ENCODE results near the gene PRC1.
"Not testable (repeated sequence)": the region's sequence is repeated elsewhere in the genome, so short reads cannot be mapped to it uniquely, and the experiment has no call there.

Gene PRC1

GRCh38 chr15:90931828-90932659 lies 62.3 kb downstream of the PRC1 start, which contains the start of gene HDDC3:
Gene HDDC3, minus strand, starts transcription at chr15:90932549. Its CDS starts 9 bp downstream, at chr15:90932540.
- peak; percentile 46 for DNase-seq (ENCODE audit: low read depth)
- peak within 1 kb of the TSS; percentile 75 for H3K4me3 ChIP-seq (ENCODE audit: low read depth, low read length)
- in situ Hi-C loops (cut with HindIII; ENCODE audit: low sequenced_read_pairs) = no loop called here
- TF ChIP-seq, protein P1, sequence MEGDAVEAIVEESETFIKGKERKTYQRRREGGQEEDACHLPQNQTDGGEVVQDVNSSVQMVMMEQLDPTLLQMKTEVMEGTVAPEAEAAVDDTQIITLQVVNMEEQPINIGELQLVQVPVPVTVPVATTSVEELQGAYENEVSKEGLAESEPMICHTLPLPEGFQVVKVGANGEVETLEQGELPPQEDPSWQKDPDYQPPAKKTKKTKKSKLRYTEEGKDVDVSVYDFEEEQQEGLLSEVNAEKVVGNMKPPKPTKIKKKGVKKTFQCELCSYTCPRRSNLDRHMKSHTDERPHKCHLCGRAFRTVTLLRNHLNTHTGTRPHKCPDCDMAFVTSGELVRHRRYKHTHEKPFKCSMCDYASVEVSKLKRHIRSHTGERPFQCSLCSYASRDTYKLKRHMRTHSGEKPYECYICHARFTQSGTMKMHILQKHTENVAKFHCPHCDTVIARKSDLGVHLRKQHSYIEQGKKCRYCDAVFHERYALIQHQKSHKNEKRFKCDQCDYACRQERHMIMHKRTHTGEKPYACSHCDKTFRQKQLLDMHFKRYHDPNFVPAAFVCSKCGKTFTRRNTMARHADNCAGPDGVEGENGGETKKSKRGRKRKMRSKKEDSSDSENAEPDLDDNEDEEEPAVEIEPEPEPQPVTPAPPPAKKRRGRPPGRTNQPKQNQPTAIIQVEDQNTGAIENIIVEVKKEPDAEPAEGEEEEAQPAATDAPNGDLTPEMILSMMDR (IDR thresholded peaks at IDR 0.05; ENCODE audit: low read depth, low read length, missing control alignments) = peak; percentile 91

DNA sequence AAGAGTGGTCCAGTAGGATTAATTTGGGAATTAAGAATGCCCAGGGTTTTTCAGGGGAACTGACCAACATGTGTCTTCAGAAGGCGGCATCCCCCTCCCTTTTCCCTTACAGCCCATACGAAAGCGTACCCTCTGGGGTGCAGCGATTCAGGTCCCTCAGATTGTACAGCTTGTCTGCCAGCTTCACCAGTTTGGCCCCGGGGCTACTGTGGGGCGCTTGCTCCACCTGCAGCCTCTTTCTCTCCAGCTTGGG lies 62.8 kb downstream of the PRC1 start:
- TF ChIP-seq, protein P1 (IDR thresholded peaks at IDR 0.05; ENCODE audit: low read depth, low read length, missing control alignments) = no peak
- in situ Hi-C loops (cut with HindIII; ENCODE audit: low sequenced_read_pairs) = no loop called here
- H3K4me3 ChIP-seq (ENCODE audit: low read depth, low read length) = peak overlapping the region; percentile 75
- DNase-seq (ENCODE audit: low read depth) = no peak

DNA sequence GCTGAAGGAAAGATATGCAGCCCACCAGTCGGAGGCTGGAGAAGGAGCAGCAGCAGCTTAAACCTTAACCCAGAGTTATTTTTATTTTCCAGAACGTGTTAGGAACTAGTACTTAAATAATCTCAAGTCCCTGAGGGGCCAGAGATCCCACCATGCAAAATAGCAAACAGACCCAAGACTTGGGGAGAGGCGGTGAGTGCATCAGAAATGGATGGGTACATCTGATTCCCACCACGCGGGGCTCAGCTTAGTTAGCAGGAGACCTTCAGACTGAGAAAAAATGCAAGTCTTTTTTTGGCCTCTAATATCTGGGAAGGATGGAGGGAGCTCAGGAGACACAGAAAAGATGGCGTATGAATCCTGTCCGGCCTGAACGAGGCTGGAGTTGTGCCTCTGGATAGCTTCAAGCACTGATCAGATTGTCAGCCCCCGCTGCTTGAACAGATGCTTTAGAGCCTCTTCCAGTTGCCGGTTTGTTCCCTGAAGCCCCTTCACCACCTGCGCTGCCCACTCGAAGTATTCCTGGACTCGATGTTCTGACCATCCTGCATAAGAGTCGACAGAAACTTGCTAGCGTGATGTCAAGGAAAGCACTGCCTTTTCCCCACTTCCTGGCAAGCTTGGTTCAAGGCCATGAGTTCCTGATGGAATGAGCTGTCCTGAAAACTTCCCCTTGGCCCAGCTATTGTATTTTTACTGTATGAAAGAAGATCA lies 63.3 kb downstream of the PRC1 start:
- TF ChIP-seq, protein P1 (IDR thresholded peaks at IDR 0.05; ENCODE audit: low read depth, low read length, missing control alignments) = no peak
- no peak for DNase-seq (ENCODE audit: low read depth)
- in situ Hi-C loops (cut with HindIII; ENCODE audit: low sequenced_read_pairs) = no loop called here
- no peak overlapping the region for H3K4me3 ChIP-seq (ENCODE audit: low read depth, low read length)

GRCh38 chr15:90929246-90930019 lies 64.9 kb downstream of the PRC1 start:
- in situ Hi-C loops (cut with HindIII; ENCODE audit: low sequenced_read_pairs) = no loop called here
- no peak for DNase-seq (ENCODE audit: low read depth)
- TF ChIP-seq, protein P1 (IDR thresholded peaks at IDR 0.05; ENCODE audit: low read depth, low read length, missing control alignments) = no peak
- peak overlapping the region; percentile 43 for H3K4me3 ChIP-seq (ENCODE audit: low read depth, low read length)

GRCh38 chr15:90928106-90928505 lies 66.2 kb downstream of the PRC1 start:
- DNase-seq (ENCODE audit: low read depth); in situ Hi-C loops (cut with HindIII; ENCODE audit: low sequenced_read_pairs); H3K4me3 ChIP-seq (ENCODE audit: low read depth, low read length): not testable (repeated sequence)

DNA sequence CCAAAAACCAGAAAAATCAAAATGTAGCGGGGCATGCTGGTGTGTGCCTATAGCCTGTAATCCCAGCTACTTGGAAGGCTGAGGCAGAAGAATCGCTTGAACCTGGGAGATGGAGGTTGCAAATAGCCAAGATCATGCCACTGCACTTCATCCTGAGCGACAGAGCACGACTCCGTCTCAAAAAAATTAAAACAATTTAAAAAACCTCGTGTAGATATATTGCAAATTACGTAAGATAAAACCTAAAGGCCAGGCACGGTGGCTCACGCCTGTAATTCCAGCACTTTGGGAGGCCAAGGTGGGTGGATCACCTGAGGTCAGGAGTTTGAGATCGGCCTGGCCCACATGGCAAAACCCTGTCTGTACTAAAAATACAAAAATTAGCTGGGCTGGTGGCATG lies 67.6 kb downstream of the PRC1 start:
- in situ Hi-C loops (cut with HindIII; ENCODE audit: low sequenced_read_pairs); H3K4me3 ChIP-seq (ENCODE audit: low read depth, low read length); DNase-seq (ENCODE audit: low read depth): not testable (repeated sequence)

GRCh38 chr15:90924375-90924774 lies 70.0 kb downstream of the PRC1 start:
- TF ChIP-seq, protein P1 (IDR thresholded peaks at IDR 0.05; ENCODE audit: low read depth, low read length, missing control alignments) = no peak
- H3K4me3 ChIP-seq (ENCODE audit: low read depth, low read length) = no peak overlapping the region
- no peak for DNase-seq (ENCODE audit: low read depth)
- in situ Hi-C loops (cut with HindIII; ENCODE audit: low sequenced_read_pairs) = no loop called here

DNA sequence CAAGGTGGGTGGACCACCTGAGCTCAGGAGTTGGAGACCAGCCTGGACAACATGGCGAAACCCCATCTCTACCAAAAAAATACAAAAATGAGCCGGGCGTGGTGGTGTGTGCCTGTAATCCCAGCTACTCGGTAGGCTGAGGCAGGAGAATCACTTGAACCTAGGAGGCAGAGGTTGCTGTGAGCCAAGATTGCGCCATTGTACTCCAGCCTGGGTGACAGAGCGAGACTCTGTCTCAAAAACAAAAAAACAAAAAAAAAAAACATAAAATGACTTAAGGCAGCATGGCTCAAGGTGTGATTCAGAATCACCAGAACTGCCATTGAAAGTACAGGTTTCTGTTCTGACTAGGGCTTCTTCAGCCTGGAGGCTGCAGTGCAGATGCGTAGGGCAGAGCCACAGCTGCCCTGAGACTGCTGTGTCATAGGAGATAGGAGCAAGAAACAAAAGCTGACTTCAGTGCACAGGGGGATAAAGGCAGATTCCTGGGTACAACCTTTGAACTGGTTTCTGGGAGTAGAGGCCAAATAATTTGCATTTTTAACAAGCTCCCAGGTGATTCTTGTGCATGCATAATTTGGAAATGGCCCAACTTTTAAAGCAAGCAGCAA lies 71.5 kb downstream of the PRC1 start:
- DNase-seq (ENCODE audit: low read depth); in situ Hi-C loops (cut with HindIII; ENCODE audit: low sequenced_read_pairs): not testable (repeated sequence)

More for the DNA sequence above, 71.5 kb downstream of the PRC1 start:
- not testable (repeated sequence) for H3K4me3 ChIP-seq (ENCODE audit: low read depth, low read length)

Measured in astrocyte of the cerebellum (primary cell).